ENCODE measurements around the gene TMEM209. TPM values are rescaled to one million over a fixed set of nuclear protein-coding genes. Genes with fewer than 3 reads are reported as not detected.

The TMEM209 gene
- polyA plus RNA-seq, 1 donor (not counting 4 experiments of a cell fraction or from before 2014, with no cell fraction given): 20.0 TPM

- TF ChIP-seq CTCF (optimal IDR thresholded peaks at IDR 0.05 in 1 of 3, IDR thresholded peaks at IDR 0.05 in 1 of 3, conservative IDR thresholded peaks at IDR 0.05 in 1 of 3; ENCODE audit: extremely low read depth in 1 of 3, insufficient read depth in 2 of 3, low read length in 3 of 3): no peak
- TF ChIP-seq EZH2 (IDR thresholded peaks at IDR 0.05; ENCODE audit: low read length): no peak
- dilution Hi-C loops (cut with MboI; ENCODE audit: extremely low pct_ligation_motif_present, low sequenced_read_pairs): no loop called here
- no peak overlapping the region for H3K27ac ChIP-seq (ENCODE audit: control insufficient read depth, insufficient read depth, low read length)
- no peak overlapping the region for H3K9ac ChIP-seq (ENCODE audit: control insufficient read depth, extremely low read depth, insufficient read depth, low read length)
- FAIRE-seq (no peak), DNase-seq (ENCODE audit: low read depth, low spot score) (no peak)
- H3K4me2 ChIP-seq (ENCODE audit: control insufficient read depth, extremely low read depth, insufficient read depth, low read depth, low read length): no peak overlapping the region
- no peak overlapping the region for H2AFZ ChIP-seq (ENCODE audit: control insufficient read depth, low read length)
- H3K9me1 ChIP-seq (ENCODE audit: control insufficient read depth, extremely low read depth, insufficient read depth, low read length): no peaks in the 10 kb centered on the region
- no peak overlapping the region for H3K4me3 ChIP-seq (ENCODE audit: control insufficient read depth in 2 of 3, extremely low read depth in 1 of 3, insufficient read depth in 2 of 3, low read depth in 1 of 3, low read length in 3 of 3)
- H4K20me1 ChIP-seq (ENCODE audit: control insufficient read depth, extremely low read depth, insufficient read depth, low read length): no peaks in the 10 kb centered on the region
- peaks cover 5 to 9% of the 10 kb centered on the region in 2 experiments for H3K36me3 ChIP-seq (ENCODE audit: control insufficient read depth in 2 of 2, extremely low read depth in 1 of 2, insufficient read depth in 2 of 2, low read length in 2 of 2)
- H3K9me3 ChIP-seq (ENCODE audit: control insufficient read depth, low read depth, low read length): no peaks in the 10 kb centered on the region
- peaks cover 4% of the 10 kb centered on the region for H3K4me1 ChIP-seq (ENCODE audit: control insufficient read depth, extremely low read depth, insufficient read depth, low read length)
- no peaks in the 10 kb centered on the region for H3K79me2 ChIP-seq (ENCODE audit: control insufficient read depth, insufficient read depth, low read length)
- peaks cover 4% of the 10 kb centered on the region for H3K27me3 ChIP-seq (ENCODE audit: control insufficient read depth, extremely low read depth, insufficient read depth, low read length)
Measured at GRCh38 chr7:130143986-130144311, 61.3 kb downstream of the TMEM209 start.

- H3K27ac ChIP-seq (ENCODE audit: control insufficient read depth, insufficient read depth, low read length): no peak overlapping the region
- dilution Hi-C loops (cut with MboI; ENCODE audit: extremely low pct_ligation_motif_present, low sequenced_read_pairs): no loop called here
- no peak overlapping the region for H3K9ac ChIP-seq (ENCODE audit: control insufficient read depth, extremely low read depth, insufficient read depth, low read length)
- no peaks in the 10 kb centered on the region for H3K9me3 ChIP-seq (ENCODE audit: control insufficient read depth, low read depth, low read length)
- H3K79me2 ChIP-seq (ENCODE audit: control insufficient read depth, insufficient read depth, low read length): no peaks in the 10 kb centered on the region
- H3K27me3 ChIP-seq (ENCODE audit: control insufficient read depth, extremely low read depth, insufficient read depth, low read length): peaks cover 4% of the 10 kb centered on the region
- H4K20me1 ChIP-seq (ENCODE audit: control insufficient read depth, extremely low read depth, insufficient read depth, low read length): no peaks in the 10 kb centered on the region
- DNase-seq (ENCODE audit: low read depth, low spot score) (no peak), FAIRE-seq (no peak)
- TF ChIP-seq EZH2 (IDR thresholded peaks at IDR 0.05; ENCODE audit: low read length) (no peak), CTCF (optimal IDR thresholded peaks at IDR 0.05 in 1 of 3, IDR thresholded peaks at IDR 0.05 in 1 of 3, conservative IDR thresholded peaks at IDR 0.05 in 1 of 3; ENCODE audit: extremely low read depth in 1 of 3, insufficient read depth in 2 of 3, low read length in 3 of 3) (no peak)
- H3K4me1 ChIP-seq (ENCODE audit: control insufficient read depth, extremely low read depth, insufficient read depth, low read length): peaks cover 4% of the 10 kb centered on the region
- no peaks in the 10 kb centered on the region for H3K9me1 ChIP-seq (ENCODE audit: control insufficient read depth, extremely low read depth, insufficient read depth, low read length)
- H3K4me2 ChIP-seq (ENCODE audit: control insufficient read depth, extremely low read depth, insufficient read depth, low read depth, low read length): no peak overlapping the region
- no peak overlapping the region for H3K4me3 ChIP-seq (ENCODE audit: control insufficient read depth in 2 of 3, extremely low read depth in 1 of 3, insufficient read depth in 2 of 3, low read depth in 1 of 3, low read length in 3 of 3)
- H3K36me3 ChIP-seq (ENCODE audit: control insufficient read depth in 2 of 2, extremely low read depth in 1 of 2, insufficient read depth in 2 of 2, low read length in 2 of 2): peaks cover 5 to 9% of the 10 kb centered on the region in 2 experiments
- H2AFZ ChIP-seq (ENCODE audit: control insufficient read depth, low read length): no peak overlapping the region
Measured at GRCh38 chr7:130143334-130143732, 61.9 kb downstream of the TMEM209 start.

Data from keratinocyte (primary cell).